GM12878 (cell line): ENCODE results near the gene SLC38A2. TPM values are rescaled to one million over a fixed set of nuclear protein-coding genes. Genes with fewer than 3 reads are reported as not detected.
A peak's percentile ranks its signal among the peaks of the same experiment; 100 is the strongest.

ENCODE experiments used
- CBX5 ChIP-seq: sonication (generic); IDR thresholded peaks from 2 replicates; pipeline ENCODE4 v1.6.1; 2016; ENCODE audit warnings: low read depth, moderate library complexity, mild to moderate bottlenecking, inconsistent platforms
- FOXK2 ChIP-seq: fragments of 450-650 bp; IDR thresholded peaks from 2 replicates; pipeline ENCODE4 v1.6.1; 2017; ENCODE audit warnings: mild to moderate bottlenecking, moderate library complexity
- IKZF2 ChIP-seq, 2 experiments: fragments of 450-650 bp; IDR thresholded peaks; 2 replicates each; pipeline ENCODE4 v1.6.1; 2017; ENCODE audit warnings: mild to moderate bottlenecking in 2 of 2, moderate library complexity in 2 of 2
- JUNB ChIP-seq: IDR thresholded peaks from 2 replicates; pipeline ENCODE4 v1.6.1; 2016; ENCODE audit warnings: antibody characterized with exemption, mild to moderate bottlenecking
- NFYB ChIP-seq: IDR thresholded peaks from 2 replicates; pipeline ENCODE4 v1.6.1; 2011; ENCODE audit warnings: low read depth, mild to moderate bottlenecking, low read length, improper control_type of control experiment, moderate library complexity; ENCODE audit not compliant: insufficient read depth
- RELA ChIP-seq: fragments of 450-650 bp; IDR thresholded peaks from 2 replicates; pipeline ENCODE4 v1.8.0; 2014; ENCODE audit warnings: borderline replicate concordance; ENCODE audit not compliant: partially characterized antibody
- SIN3A ChIP-seq: IDR thresholded peaks from 2 replicates; pipeline ENCODE4 v1.6.1; 2012; ENCODE audit warnings: low read depth, low read length, improper control_type of control experiment
- SIX5 ChIP-seq: IDR thresholded peaks from 2 replicates; pipeline ENCODE4 v1.6.1; 2011; ENCODE audit warnings: mild to moderate bottlenecking, low read depth, low read length, moderate library complexity; ENCODE audit not compliant: severe bottlenecking
- SMAD1 ChIP-seq: fragments of 450-650 bp; IDR thresholded peaks from 2 replicates; pipeline ENCODE4 v1.6.1; 2018; ENCODE audit warnings: mild to moderate bottlenecking, low read depth; ENCODE audit not compliant: partially characterized antibody
- ZZZ3 ChIP-seq: IDR thresholded peaks from 2 replicates; pipeline ENCODE4 v1.6.1; 2011; ENCODE audit warnings: low read depth; ENCODE audit not compliant: control insufficient read depth, insufficient read length
- polyA plus RNA-seq, 11 experiments: library from polyadenylated mRNA; depleted of rRNA in 4 of 11; unstranded in 6 of 11; stranded (reverse) in 5 of 11; fragments of >200 nt; fragmentation: Nextera tagmentation in 4 of 11; fragmentation: Illumina TruSeq in 1 of 11; extraction: Ambion mirVana in 4 of 11; extraction: Trizol in 1 of 11; gene quantifications; 1 replicate in 1 of 11; 2 replicates in 10 of 11; pipeline versions ENCODE4 v1.2.1 to v1.2.3, GENCODE V29; 2011 to 2016; ENCODE audit warnings: inconsistent platforms in 2 of 11, missing spikeins in 2 of 11, low read depth in 1 of 11
- total RNA-seq, 4 experiments: library from RNA; depleted of rRNA in 3 of 4; stranded (reverse); fragments of >200 nt in 3 of 4; fragmentation: Illumina TruSeq in 1 of 4; extraction: Trizol in 1 of 4; gene quantifications; 2 replicates each; pipeline versions ENCODE4 v1.2.1 to v1.2.3, GENCODE V29; 2013 to 2021
- TF ChIP-seq, protein P1 (sequence below): fragments of 450-650 bp; IDR thresholded peaks from 2 replicates; pipeline ENCODE4 v1.6.1; 2014; ENCODE audit warnings: mild to moderate bottlenecking
- TF ChIP-seq, protein P2 (sequence below): fragments of 450-650 bp; IDR thresholded peaks from 2 replicates; pipeline ENCODE4 v1.6.1; 2017; ENCODE audit warnings: low read depth, mild to moderate bottlenecking, moderate library complexity

Gene SLC38A2
- total and polyA plus RNA-seq, 10 of the 15 experiments (the other 5 are each of a cell fraction or from before 2014, with no cell fraction given), result 36.2 to 118 (median 79.8) TPM

DNA sequence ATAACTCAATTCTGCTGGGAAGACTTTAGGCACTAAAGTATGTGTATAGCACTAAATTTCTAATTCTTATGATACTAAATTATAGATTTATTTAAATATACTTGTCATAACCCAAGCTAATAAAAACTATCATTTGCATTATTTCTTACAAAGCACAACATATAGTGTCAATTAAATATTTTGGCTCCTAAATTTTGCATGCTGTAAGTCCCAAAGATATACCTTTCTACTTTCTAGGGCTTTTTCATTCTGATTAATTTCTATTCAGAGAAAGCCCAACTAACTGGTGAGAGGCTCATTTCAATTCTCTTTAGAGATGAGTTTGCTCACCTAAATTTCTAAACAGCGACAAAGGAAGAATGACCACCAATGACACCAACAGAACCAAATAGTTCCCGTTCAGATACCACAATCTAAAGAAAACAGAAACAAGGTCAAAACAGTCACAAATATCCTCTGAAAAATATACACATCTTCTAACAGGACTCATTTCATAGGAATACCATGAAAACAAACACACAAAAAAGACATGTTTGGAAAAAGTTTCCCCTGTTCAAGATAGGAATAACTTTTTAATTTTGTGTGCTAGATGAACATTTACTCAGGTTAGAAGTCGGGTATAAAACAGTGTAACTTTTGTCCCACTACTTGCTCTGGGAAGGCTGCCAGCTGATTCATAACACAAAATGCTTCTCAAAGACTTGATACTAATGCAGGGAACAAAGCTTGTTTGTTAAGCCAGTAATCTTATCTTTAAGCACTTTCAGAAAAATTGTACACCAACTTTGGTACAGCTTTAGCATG is 7.6 kb downstream of the SLC38A2 start (continued):
- TF ChIP-seq CBX5 (no peak), FOXK2 (no peak), JUNB (peak; percentile 42), ZZZ3 (no peak), SMAD1 (peak; percentile 63), SIX5 (no peak), RELA (no peak), SIN3A (no peak), IKZF2 (IDR thresholded peaks at IDR 0.05) (peak; percentile 56; a peak in 2 of 4 replicates), NFYB (no peak)
- TF ChIP-seq, protein P1, sequence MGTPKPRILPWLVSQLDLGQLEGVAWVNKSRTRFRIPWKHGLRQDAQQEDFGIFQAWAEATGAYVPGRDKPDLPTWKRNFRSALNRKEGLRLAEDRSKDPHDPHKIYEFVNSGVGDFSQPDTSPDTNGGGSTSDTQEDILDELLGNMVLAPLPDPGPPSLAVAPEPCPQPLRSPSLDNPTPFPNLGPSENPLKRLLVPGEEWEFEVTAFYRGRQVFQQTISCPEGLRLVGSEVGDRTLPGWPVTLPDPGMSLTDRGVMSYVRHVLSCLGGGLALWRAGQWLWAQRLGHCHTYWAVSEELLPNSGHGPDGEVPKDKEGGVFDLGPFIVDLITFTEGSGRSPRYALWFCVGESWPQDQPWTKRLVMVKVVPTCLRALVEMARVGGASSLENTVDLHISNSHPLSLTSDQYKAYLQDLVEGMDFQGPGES, result no peak
- TF ChIP-seq, protein P2, sequence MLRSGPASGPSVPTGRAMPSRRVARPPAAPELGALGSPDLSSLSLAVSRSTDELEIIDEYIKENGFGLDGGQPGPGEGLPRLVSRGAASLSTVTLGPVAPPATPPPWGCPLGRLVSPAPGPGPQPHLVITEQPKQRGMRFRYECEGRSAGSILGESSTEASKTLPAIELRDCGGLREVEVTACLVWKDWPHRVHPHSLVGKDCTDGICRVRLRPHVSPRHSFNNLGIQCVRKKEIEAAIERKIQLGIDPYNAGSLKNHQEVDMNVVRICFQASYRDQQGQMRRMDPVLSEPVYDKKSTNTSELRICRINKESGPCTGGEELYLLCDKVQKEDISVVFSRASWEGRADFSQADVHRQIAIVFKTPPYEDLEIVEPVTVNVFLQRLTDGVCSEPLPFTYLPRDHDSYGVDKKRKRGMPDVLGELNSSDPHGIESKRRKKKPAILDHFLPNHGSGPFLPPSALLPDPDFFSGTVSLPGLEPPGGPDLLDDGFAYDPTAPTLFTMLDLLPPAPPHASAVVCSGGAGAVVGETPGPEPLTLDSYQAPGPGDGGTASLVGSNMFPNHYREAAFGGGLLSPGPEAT, result peak; percentile 45; the same call in 1 of the 2 replicates
